Measurements from ENCODE around the gene CCBE1.
"Not testable (repeated sequence)": the region's sequence is repeated elsewhere in the genome, so short reads cannot be mapped to it uniquely, and the experiment has no call there.

CCBE1 gene

GRCh38 chr18:59672235-59672711 is 24.9 kb downstream of the CCBE1 start:
- H3K27ac ChIP-seq (ENCODE audit: low read depth, low read length), result peak overlapping the region; percentile 46
- H3K4me3 ChIP-seq (ENCODE audit: low read length), result no peak overlapping the region
- peaks cover 41% of the 10 kb centered on the region for H3K4me1 ChIP-seq (ENCODE audit: control insufficient read depth, insufficient read depth, low read length)
- no peaks in the 10 kb centered on the region for H3K36me3 ChIP-seq (ENCODE audit: control insufficient read depth, insufficient read depth, low read length)
- no peak overlapping the region for H3K9ac ChIP-seq (ENCODE audit: low read length)
- no peaks in the 10 kb centered on the region for H3K27me3 ChIP-seq (ENCODE audit: control insufficient read depth, insufficient read depth, low read length)

GRCh38 chr18:59671551-59671950 is 25.7 kb downstream of the CCBE1 start:
- Histone ChIP-seq H3K27me3 (ENCODE audit: control insufficient read depth, insufficient read depth, low read length) (no peaks in the 10 kb centered on the region), H3K9ac (ENCODE audit: low read length) (no peak overlapping the region), H3K27ac (ENCODE audit: low read depth, low read length) (peak overlapping the region; percentile 68), H3K4me3 (ENCODE audit: low read length) (no peak overlapping the region), H3K4me1 (ENCODE audit: control insufficient read depth, insufficient read depth, low read length) (peaks cover 41% of the 10 kb centered on the region), H3K36me3 (ENCODE audit: control insufficient read depth, insufficient read depth, low read length) (no peaks in the 10 kb centered on the region)

GRCh38 chr18:59669872-59670657 is 27.2 kb downstream of the CCBE1 start:
- peak overlapping the region; percentile 68 for H3K27ac ChIP-seq (ENCODE audit: low read depth, low read length)
- H3K4me3 ChIP-seq (ENCODE audit: low read length), result no peak overlapping the region

DNA sequence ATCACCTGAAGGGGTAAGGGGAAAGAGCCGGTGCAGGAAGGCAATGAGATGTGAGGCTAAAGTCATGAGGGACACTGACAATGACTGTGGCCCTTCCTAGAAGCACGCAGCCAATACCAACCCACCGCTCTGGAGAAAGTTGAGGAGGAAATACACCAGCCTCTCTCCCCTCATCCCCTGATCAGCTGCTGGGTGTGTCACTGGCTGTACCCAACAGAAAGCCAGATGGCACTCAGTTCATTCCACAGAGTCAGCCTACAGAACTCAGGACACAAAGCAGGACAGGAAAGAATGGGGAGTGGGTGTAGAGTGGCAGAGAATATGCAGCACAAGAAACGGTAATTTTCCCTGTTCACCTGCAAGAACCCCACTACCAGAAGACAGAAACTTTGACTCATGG is 29.7 kb downstream of the CCBE1 start:
- no peaks in the 10 kb centered on the region for H3K36me3 ChIP-seq (ENCODE audit: control insufficient read depth, insufficient read depth, low read length)
- H3K4me3 ChIP-seq (ENCODE audit: low read length), result no peak overlapping the region
- no peaks in the 10 kb centered on the region for H3K27me3 ChIP-seq (ENCODE audit: control insufficient read depth, insufficient read depth, low read length)
- H3K4me1 ChIP-seq (ENCODE audit: control insufficient read depth, insufficient read depth, low read length), result peaks cover 45% of the 10 kb centered on the region
- no peak overlapping the region for H3K9ac ChIP-seq (ENCODE audit: low read length)
- no peak overlapping the region for H3K27ac ChIP-seq (ENCODE audit: low read depth, low read length)

More at GRCh38 chr18:59669872-59670657, 27.2 kb downstream of the CCBE1 start:
- no peaks in the 10 kb centered on the region for H3K27me3 ChIP-seq (ENCODE audit: control insufficient read depth, insufficient read depth, low read length)
- H3K9ac ChIP-seq (ENCODE audit: low read length), result no peak overlapping the region
- H3K36me3 ChIP-seq (ENCODE audit: control insufficient read depth, insufficient read depth, low read length), result no peaks in the 10 kb centered on the region
- H3K4me1 ChIP-seq (ENCODE audit: control insufficient read depth, insufficient read depth, low read length), result peaks cover 45% of the 10 kb centered on the region

DNA sequence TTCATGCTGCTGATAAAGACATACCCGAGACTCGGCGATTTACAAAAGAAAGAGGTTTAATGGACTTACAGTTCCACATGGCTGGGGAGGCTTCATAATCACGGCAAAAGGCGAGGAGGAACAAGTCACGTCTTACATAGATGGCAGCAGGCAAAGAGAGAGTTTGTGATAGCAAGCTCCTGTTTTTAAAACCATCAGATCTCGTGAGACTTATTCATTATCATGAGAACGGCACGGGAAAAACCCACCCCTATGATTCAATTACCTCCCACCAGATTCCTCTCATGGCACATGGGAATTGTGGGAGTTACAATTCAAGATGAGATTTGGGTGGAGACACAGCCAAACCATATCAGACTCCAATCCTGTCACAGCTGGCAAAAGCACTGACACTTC is 31.2 kb downstream of the CCBE1 start:
- H3K27me3 ChIP-seq (ENCODE audit: control insufficient read depth, insufficient read depth, low read length); H3K4me3 ChIP-seq (ENCODE audit: low read length); H3K9ac ChIP-seq (ENCODE audit: low read length); H3K36me3 ChIP-seq (ENCODE audit: control insufficient read depth, insufficient read depth, low read length): not testable (repeated sequence)
- Histone ChIP-seq H3K4me1 (ENCODE audit: control insufficient read depth, insufficient read depth, low read length) (peaks cover 40% of the 10 kb centered on the region), H3K27ac (ENCODE audit: low read depth, low read length) (peak overlapping the region; percentile 80)

DNA sequence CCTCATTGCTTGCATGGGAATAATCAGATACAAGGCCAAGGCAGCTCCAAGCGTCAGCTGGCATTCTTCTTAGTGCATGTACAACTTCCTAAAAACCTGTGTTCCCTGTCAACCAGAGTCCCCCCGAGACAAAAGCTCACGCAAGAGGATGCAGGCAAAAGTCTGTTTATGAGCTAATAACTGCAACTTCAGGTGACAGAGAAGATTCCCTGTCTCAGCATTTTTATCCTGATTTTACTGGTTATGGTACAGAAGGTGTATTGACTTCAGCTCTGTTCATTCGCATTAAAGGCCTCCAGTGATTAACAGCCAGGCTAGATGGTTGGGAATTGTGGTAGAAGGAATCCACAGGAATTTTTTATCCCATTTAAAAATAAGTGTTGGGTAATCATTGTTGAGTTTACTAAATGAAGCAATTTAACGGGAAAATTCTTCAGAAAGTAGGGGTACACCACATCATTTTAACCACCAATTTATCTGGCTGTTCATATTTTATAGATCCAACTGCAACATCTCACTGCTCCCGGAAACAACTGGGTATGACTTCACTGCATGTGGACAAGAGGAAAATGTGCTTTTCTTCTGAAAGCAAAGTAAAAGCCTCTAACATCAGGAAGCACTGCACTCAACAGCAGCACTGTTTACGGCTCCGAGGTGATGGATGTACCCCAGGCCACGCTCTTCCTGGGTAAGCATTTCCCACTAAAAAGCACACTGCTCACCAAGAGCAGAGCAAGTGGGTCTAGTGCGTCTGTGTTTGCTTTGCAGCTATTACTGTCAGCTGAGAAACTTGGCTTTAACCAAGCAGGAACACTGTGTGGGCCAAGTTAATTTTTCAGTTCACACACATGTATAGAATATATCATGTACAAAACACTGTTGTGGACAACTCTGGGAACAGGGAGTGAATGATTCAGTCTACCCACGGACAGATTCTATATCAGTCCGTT is 31.9 kb downstream of the CCBE1 start:
- H3K27ac ChIP-seq (ENCODE audit: low read depth, low read length), result peak overlapping the region; percentile 80
- H3K36me3 ChIP-seq (ENCODE audit: control insufficient read depth, insufficient read depth, low read length), result no peaks in the 10 kb centered on the region
- H3K4me1 ChIP-seq (ENCODE audit: control insufficient read depth, insufficient read depth, low read length), result peaks cover 40% of the 10 kb centered on the region
- no peak overlapping the region for H3K4me3 ChIP-seq (ENCODE audit: low read length)
- no peaks in the 10 kb centered on the region for H3K27me3 ChIP-seq (ENCODE audit: control insufficient read depth, insufficient read depth, low read length)
- H3K9ac ChIP-seq (ENCODE audit: low read length), result no peak overlapping the region

GRCh38 chr18:59664329-59664728 is 32.9 kb downstream of the CCBE1 start:
- H3K4me1 ChIP-seq (ENCODE audit: control insufficient read depth, insufficient read depth, low read length), result peaks cover 34% of the 10 kb centered on the region

GRCh38 chr18:59663096-59663495 is 34.1 kb downstream of the CCBE1 start:
- Histone ChIP-seq H3K36me3 (ENCODE audit: control insufficient read depth, insufficient read depth, low read length) (no peaks in the 10 kb centered on the region), H3K27me3 (ENCODE audit: control insufficient read depth, insufficient read depth, low read length) (no peaks in the 10 kb centered on the region), H3K9ac (ENCODE audit: low read length) (no peak overlapping the region), H3K4me3 (ENCODE audit: low read length) (no peak overlapping the region), H3K4me1 (ENCODE audit: control insufficient read depth, insufficient read depth, low read length) (peaks cover 32% of the 10 kb centered on the region), H3K27ac (ENCODE audit: low read depth, low read length) (peak overlapping the region; percentile 80)

More at GRCh38 chr18:59664329-59664728, 32.9 kb downstream of the CCBE1 start:
- Histone ChIP-seq H3K36me3 (ENCODE audit: control insufficient read depth, insufficient read depth, low read length) (no peaks in the 10 kb centered on the region), H3K9ac (ENCODE audit: low read length) (no peak overlapping the region), H3K27me3 (ENCODE audit: control insufficient read depth, insufficient read depth, low read length) (no peaks in the 10 kb centered on the region), H3K4me3 (ENCODE audit: low read length) (no peak overlapping the region), H3K27ac (ENCODE audit: low read depth, low read length) (peak overlapping the region; percentile 80)

DNA sequence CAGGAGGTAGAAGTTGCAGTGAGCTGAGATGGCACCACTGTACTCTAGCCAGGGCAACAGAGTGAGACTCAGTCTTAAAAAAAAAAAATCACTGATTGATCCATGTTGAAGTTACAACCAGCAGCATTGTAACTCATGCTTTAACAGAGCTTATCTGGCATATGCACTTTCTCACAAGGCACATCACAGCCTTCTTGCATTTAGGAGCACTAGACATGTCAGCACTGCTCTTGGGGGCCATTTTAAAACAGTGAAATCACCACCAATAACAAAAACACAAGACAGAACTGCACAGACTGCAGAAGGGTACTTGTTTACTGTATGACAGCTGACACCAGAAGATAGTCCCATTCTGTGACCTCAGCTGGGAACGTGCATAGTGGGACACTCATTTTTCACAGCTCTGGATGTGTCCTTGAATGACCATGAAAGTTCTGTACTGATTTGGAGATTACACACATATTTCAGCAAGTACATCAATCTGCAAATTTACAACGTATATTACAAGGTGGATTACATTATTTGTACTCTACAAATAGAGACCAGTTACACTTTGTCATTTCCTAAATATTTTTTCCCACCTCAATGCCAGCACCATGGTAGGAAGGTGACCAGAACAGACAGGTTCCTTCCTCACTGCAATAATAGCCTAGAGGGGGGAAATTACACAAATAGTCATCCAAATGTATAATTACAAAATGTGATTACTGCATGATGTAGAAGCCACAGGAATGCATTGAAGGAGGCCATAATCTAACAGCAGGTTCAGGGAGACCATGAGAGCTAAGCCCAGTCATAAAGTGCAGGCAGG is 35.1 kb downstream of the CCBE1 start:
- Histone ChIP-seq H3K27me3 (ENCODE audit: control insufficient read depth, insufficient read depth, low read length) (no peaks in the 10 kb centered on the region), H3K36me3 (ENCODE audit: control insufficient read depth, insufficient read depth, low read length) (no peaks in the 10 kb centered on the region), H3K27ac (ENCODE audit: low read depth, low read length) (peak overlapping the region; percentile 30), H3K4me3 (ENCODE audit: low read length) (no peak overlapping the region), H3K4me1 (ENCODE audit: control insufficient read depth, insufficient read depth, low read length) (peaks cover 29% of the 10 kb centered on the region), H3K9ac (ENCODE audit: low read length) (no peak overlapping the region)

DNA sequence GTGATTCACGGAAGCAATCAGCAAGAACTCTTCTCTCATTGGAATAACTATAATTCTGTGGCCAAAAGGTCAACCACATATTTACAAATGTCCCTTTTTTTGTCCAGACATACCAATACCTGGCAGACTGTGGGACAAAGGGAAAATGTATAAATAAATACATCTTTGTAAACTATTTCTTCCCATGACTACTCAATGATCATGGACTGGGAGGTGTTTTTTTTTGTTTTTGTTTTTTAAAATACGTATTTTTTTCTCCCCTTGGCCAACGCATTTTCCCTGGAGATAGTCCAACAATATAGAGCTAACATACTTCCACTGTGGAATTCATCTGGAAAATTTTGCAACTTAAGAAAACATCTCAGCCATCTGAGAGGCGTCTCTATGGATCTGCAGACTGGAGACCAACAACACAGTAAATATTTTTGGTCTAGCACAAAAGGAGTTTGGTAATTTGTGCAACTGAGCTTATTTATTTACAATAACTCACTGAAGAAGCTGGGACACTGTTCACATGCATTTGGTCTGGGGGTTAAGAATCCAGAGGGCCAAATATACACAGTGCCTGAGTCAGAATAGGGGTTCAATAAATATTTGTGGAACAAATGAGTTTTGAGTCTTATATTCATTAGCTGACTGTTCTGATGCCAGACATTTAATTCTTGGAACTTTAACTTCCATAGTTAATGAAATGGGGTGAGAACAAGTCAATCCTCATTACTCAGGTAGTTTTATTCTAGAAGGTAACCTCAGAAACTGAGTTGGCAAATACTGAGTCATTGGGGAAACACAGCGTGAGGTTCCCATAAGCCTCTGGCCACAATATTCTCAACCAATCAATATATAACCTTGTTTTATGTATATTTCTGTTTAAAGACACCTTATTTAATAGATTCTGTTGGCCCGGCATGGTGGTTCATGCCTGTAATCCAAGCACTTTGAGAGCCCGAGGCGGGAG is 36.2 kb downstream of the CCBE1 start:
- Histone ChIP-seq H3K27me3 (ENCODE audit: control insufficient read depth, insufficient read depth, low read length) (no peaks in the 10 kb centered on the region), H3K4me1 (ENCODE audit: control insufficient read depth, insufficient read depth, low read length) (peaks cover 29% of the 10 kb centered on the region), H3K27ac (ENCODE audit: low read depth, low read length) (peak overlapping the region; percentile 75), H3K9ac (ENCODE audit: low read length) (no peak overlapping the region), H3K4me3 (ENCODE audit: low read length) (no peak overlapping the region), H3K36me3 (ENCODE audit: control insufficient read depth, insufficient read depth, low read length) (no peaks in the 10 kb centered on the region)

DNA sequence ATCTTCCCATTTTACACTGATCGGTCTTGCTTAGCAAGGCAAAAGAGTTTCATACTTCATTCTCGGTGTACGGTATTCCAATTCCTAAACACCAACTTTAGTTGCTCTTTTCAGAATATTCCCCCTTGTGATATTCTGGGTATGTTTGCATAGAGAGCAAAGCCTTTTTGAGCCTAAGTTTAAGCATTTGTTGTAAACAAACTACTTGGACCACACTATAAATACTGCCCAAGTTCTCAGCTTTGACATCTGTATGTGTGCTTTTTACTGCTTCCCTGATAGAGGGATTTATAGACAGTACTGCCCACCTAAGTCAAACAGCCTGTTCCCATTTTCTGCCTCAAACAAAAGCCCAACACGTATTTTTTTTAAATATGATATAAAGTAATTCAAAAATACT is 36.9 kb downstream of the CCBE1 start:
- no peak overlapping the region for H3K9ac ChIP-seq (ENCODE audit: low read length)
- H3K27me3 ChIP-seq (ENCODE audit: control insufficient read depth, insufficient read depth, low read length), result no peaks in the 10 kb centered on the region
- peak overlapping the region; percentile 75 for H3K27ac ChIP-seq (ENCODE audit: low read depth, low read length)
- no peaks in the 10 kb centered on the region for H3K36me3 ChIP-seq (ENCODE audit: control insufficient read depth, insufficient read depth, low read length)
- peaks cover 27% of the 10 kb centered on the region for H3K4me1 ChIP-seq (ENCODE audit: control insufficient read depth, insufficient read depth, low read length)
- H3K4me3 ChIP-seq (ENCODE audit: low read length), result peak overlapping the region; percentile 49

Data from rectal smooth muscle tissue (tissue), 1 donor.